Rectal smooth muscle tissue (tissue), 1 donor: ENCODE data around the gene KRTAP3-2.

ENCODE experiments used
- H3K27ac ChIP-seq: one replicate; pipeline ENCODE4 v1.7.0; 2013; ENCODE audit warnings: low read depth, low read length, inconsistent platforms
- H3K27me3 ChIP-seq: one replicate; pipeline ENCODE4 v1.7.0; 2013; ENCODE audit warnings: low read length; ENCODE audit not compliant: control insufficient read depth, insufficient read depth
- H3K36me3 ChIP-seq: one replicate; pipeline ENCODE4 v1.7.0; 2013; ENCODE audit warnings: low read length; ENCODE audit not compliant: control insufficient read depth, insufficient read depth
- H3K4me1 ChIP-seq: one replicate; pipeline ENCODE4 v1.7.0; 2013; ENCODE audit warnings: low read length; ENCODE audit not compliant: control insufficient read depth, insufficient read depth
- H3K4me3 ChIP-seq: one replicate; pipeline ENCODE4 v1.7.0; 2013; ENCODE audit warnings: low read length
- H3K9ac ChIP-seq: one replicate; pipeline ENCODE4 v1.7.0; 2013; ENCODE audit warnings: low read length

Gene KRTAP3-2

GRCh38 chr17:41003926-41004325, 4.2 kb upstream of the KRTAP3-2 start:
- H3K36me3 ChIP-seq: no peaks in the 10 kb centered on the region
- no peak overlapping the region for H3K27ac ChIP-seq
- no peak overlapping the region for H3K9ac ChIP-seq
- H3K4me1 ChIP-seq: no peaks in the 10 kb centered on the region
- no peak overlapping the region for H3K4me3 ChIP-seq
- no peaks in the 10 kb centered on the region for H3K27me3 ChIP-seq

DNA sequence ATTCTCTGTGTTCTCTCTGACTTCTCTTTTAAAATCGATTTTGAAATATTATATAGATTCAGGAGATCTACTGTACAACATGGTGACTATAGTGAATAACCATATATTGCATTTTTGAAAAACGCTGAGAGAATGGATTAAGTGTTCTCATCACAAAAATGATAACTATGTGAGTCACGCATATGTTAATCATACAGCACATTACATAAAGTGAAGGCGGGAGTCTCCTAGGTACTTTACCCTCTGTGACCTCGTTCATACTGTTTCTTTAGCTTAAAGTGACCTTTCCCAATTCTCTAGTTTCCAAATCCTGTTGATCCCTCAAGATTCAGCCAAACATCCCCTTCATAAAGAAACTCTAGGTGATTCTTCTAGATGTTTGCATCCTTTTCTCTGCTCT, 3.1 kb upstream of the KRTAP3-2 start:
- H3K36me3 ChIP-seq: no peaks in the 10 kb centered on the region
- H3K4me1 ChIP-seq: no peaks in the 10 kb centered on the region
- H3K27me3 ChIP-seq: no peaks in the 10 kb centered on the region
- H3K4me3 ChIP-seq: no peak overlapping the region
- H3K9ac ChIP-seq: no peak overlapping the region
- no peak overlapping the region for H3K27ac ChIP-seq

GRCh38 chr17:41001795-41002194, 2.1 kb upstream of the KRTAP3-2 start:
- Histone ChIP-seq H3K27me3 (no peaks in the 10 kb centered on the region), H3K36me3 (no peaks in the 10 kb centered on the region), H3K4me1 (no peaks in the 10 kb centered on the region), H3K4me3 (no peak overlapping the region), H3K9ac (no peak overlapping the region), H3K27ac (no peak overlapping the region)

DNA sequence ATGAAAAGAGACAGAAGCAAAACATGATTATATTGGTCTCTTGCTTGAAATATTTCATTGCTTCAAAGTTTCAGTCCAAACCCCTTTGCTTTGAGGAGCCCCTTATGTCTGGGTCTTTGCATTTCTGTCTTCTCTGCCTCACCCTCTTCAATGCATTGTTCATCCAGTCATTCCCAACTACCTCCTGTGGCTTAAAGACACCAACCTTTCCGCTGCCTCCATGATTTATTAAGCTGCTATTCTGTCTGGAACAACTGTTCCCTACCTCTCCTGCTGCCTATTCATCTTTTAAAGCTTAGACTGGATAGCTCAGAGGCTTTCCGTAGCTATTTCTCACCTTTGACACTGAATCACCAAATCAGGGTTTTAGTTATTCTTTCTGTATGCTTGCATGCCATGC, 2.3 kb downstream of the KRTAP3-2 start:
- H3K36me3 ChIP-seq: no peaks in the 10 kb centered on the region
- no peak overlapping the region for H3K9ac ChIP-seq
- H3K4me1 ChIP-seq: no peaks in the 10 kb centered on the region
- no peak overlapping the region for H3K27ac ChIP-seq
- no peak overlapping the region for H3K4me3 ChIP-seq
- H3K27me3 ChIP-seq: no peaks in the 10 kb centered on the region

GRCh38 chr17:40996829-40997228, 2.9 kb downstream of the KRTAP3-2 start:
- H3K4me3 ChIP-seq: no peak overlapping the region
- no peak overlapping the region for H3K9ac ChIP-seq
- no peaks in the 10 kb centered on the region for H3K27me3 ChIP-seq
- no peak overlapping the region for H3K27ac ChIP-seq
- no peaks in the 10 kb centered on the region for H3K4me1 ChIP-seq
- H3K36me3 ChIP-seq: no peaks in the 10 kb centered on the region

- Histone ChIP-seq H3K4me3 (no peak overlapping the region), H3K27ac (no peak overlapping the region), H3K36me3 (no peaks in the 10 kb centered on the region), H3K27me3 (no peaks in the 10 kb centered on the region), H3K9ac (no peak overlapping the region), H3K4me1 (no peaks in the 10 kb centered on the region)
Observed at GRCh38 chr17:40995116-40995515, 4.6 kb downstream of the KRTAP3-2 start.

GRCh38 chr17:40993839-40994238, 5.9 kb downstream of the KRTAP3-2 start, which contains the start of gene KRTAP3-3:
TSS of gene KRTAP3-3 (minus strand) at chr17:40994164. CDS start at chr17:40994097, 67 bp downstream.
- no peak within 1 kb of the TSS for H3K9ac ChIP-seq
- H3K27me3 ChIP-seq: no peaks in the 10 kb centered on the region
- H3K36me3 ChIP-seq: no peaks in the 10 kb centered on the region
- H3K4me1 ChIP-seq: no peaks in the 10 kb centered on the region
- no peak within 1 kb of the TSS for H3K27ac ChIP-seq
- H3K4me3 ChIP-seq: no peak within 1 kb of the TSS

DNA sequence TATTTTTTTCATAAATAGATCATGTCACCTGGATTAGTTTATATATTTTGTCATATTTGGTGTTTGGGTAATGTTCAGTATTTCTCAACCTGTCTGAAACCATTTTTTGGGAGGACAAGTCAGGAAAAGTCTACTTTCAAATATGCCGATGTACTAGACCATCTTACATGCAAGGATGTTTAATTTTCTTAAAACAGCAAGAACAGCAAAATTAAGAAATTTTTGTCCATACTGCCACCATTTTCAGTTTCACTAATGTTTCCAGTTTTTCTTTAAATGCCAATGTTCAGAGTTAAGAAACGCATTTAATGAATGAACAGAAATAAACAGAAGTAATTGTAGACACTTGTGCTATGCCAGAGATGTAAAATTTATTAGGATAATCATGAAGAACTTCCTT, 6.6 kb downstream of the KRTAP3-2 start:
- no peak overlapping the region for H3K27ac ChIP-seq
- no peak overlapping the region for H3K4me3 ChIP-seq
- H3K27me3 ChIP-seq: no peaks in the 10 kb centered on the region
- no peak overlapping the region for H3K9ac ChIP-seq
- no peaks in the 10 kb centered on the region for H3K4me1 ChIP-seq
- no peaks in the 10 kb centered on the region for H3K36me3 ChIP-seq

DNA sequence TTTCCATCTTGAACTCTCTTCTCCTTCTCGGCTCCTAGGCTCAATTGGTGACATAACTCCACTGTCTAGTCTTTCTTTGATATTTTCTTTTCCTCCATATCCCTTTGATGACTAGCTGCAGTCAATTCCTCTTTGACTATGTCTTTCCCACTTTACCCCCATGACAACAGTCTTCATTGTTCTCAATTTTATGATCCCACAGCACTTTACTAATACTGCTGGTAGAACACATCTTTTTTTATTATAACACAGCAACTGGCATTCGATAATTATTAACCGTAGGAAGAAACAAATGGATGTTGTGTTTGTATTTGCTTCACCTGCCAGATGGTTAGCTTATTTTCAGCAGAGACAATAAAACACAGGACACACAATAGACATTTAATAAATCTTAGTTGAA, 7.0 kb downstream of the KRTAP3-2 start:
- H3K9ac ChIP-seq: no peak overlapping the region
- H3K27me3 ChIP-seq: no peaks in the 10 kb centered on the region
- H3K4me1 ChIP-seq: no peaks in the 10 kb centered on the region
- H3K4me3 ChIP-seq: no peak overlapping the region
- H3K27ac ChIP-seq: no peak overlapping the region
- H3K36me3 ChIP-seq: no peaks in the 10 kb centered on the region

DNA sequence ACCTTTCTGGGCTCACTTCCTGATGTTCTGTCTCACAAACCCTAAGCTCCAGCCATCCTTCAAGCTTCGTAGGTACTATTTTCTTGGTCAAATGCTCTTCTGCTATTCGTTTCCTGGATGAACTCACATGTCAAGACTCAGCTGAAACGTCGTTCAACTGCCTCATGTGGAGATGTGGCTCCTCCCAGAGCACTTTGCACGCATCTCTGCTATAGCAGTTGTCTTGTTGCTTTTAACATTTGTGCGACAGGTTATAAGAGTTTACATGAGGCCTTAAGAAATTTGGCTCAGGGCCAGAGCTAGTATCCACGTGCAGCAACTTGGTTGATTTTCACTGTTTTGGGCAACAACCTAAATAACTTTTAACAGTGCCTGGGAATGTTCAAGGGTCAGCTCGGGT, 12.8 kb downstream of the KRTAP3-2 start:
- Histone ChIP-seq H3K9ac (no peak overlapping the region), H3K27ac (no peak overlapping the region), H3K27me3 (no peaks in the 10 kb centered on the region), H3K36me3 (no peaks in the 10 kb centered on the region), H3K4me3 (no peak overlapping the region), H3K4me1 (no peaks in the 10 kb centered on the region)

- no peaks in the 10 kb centered on the region for H3K4me1 ChIP-seq
- no peaks in the 10 kb centered on the region for H3K27me3 ChIP-seq
- no peak within 1 kb of the TSS for H3K9ac ChIP-seq
- H3K27ac ChIP-seq: no peak within 1 kb of the TSS
- H3K36me3 ChIP-seq: no peaks in the 10 kb centered on the region
- H3K4me3 ChIP-seq: no peak within 1 kb of the TSS
Observed at GRCh38 chr17:40984226-40984625, 15.5 kb downstream of the KRTAP3-2 start, which contains the start of gene KRT40. TSS of gene KRT40 (minus strand) at chr17:40984326. CDS start at chr17:40984273, 53 bp downstream.

GRCh38 chr17:40981115-40981514, 18.6 kb downstream of the KRTAP3-2 start:
- Histone ChIP-seq H3K27me3 (peaks cover 5% of the 10 kb centered on the region), H3K9ac (no peak overlapping the region), H3K36me3 (no peaks in the 10 kb centered on the region), H3K27ac (no peak overlapping the region), H3K4me1 (no peaks in the 10 kb centered on the region), H3K4me3 (no peak overlapping the region)

DNA sequence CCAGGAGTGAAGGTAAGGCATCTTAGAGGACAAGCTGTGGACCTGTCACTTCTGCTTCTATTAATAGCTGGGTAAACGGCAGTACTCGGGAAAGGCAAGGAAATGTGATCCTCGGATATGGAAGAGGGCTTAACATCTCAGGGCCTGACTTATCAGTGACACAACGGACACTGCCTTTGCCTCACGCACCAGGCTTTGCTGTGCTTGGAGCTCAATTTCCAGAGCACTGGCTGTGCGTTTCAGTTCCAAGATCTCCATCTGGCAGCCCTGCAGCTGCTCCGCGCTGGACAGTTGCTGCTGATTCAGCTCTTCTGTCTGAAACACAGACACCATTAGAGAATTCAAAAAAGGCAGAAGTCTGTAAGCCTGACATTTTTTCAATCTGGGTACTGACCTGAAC, 19.1 kb downstream of the KRTAP3-2 start:
- H3K27me3 ChIP-seq: peaks cover 6% of the 10 kb centered on the region
- H3K4me3 ChIP-seq: no peak overlapping the region
- H3K4me1 ChIP-seq: no peaks in the 10 kb centered on the region
- no peak overlapping the region for H3K27ac ChIP-seq
- H3K9ac ChIP-seq: no peak overlapping the region
- no peaks in the 10 kb centered on the region for H3K36me3 ChIP-seq
